ENCODE data around the gene HIPK4. TPM values are rescaled to one million over a fixed set of nuclear protein-coding genes. Genes with fewer than 3 reads are reported as not detected.

HIPK4 gene
- total and polyA plus RNA-seq, 2 of the 8 experiments (the other 6 are each of a cell fraction or from before 2014, with no cell fraction given) = 0.15 to 0.57 TPM

DNA sequence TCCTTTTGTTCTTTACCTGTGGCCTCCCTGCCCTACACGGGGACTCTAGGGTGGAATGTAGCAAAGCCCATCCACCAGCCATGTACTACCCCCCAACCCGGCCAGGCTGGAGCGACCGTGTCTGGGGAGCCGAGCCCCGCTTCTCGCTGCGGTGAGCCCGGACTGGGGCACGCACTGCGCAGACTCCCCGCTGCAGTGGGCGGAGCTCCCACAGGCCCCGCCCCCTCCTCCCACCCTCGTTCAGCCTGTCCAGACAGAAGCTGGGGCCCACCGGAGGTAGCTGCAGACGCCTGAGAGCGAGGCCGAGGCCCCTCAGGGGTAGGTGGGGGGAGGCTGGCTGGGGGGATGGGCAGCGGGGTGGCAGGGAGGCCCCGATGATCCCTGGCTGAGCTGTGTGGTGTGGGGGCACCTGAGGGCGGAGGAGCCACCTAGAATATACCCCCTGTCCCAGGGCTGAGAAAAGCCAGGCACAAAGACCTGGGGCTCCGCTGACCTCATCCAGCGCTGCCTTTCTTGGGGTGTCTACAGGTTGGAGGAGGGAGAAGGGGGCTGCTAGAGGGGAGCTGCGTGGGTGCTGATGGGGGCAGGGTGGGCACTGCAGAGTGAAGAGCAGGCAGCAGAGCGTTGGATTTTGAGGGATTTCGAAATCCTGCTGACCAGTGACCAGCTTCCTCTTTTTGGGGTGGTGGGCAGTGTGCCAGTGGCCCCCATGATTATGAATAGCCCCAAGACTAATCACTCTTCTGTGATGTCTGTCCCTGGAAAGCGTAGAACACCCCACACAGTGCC is 24.2 kb downstream of the HIPK4 start:
- POLR2A ChIA-PET (ENCODE audit: partially characterized antibody) = interaction anchor here (0.8 to 4.0 kb wide), 14 partner anchors 9 to 77 kb away, joined by 3 to 23 read pairs (median 5); partner anchors contain the start of genes C19orf47, HIPK4 and PLD3
- WGBS, 2 experiments (ENCODE audit: extremely low coverage in 1 of 2, insufficient coverage in 1 of 2, insufficient read length in 1 of 2, insufficient replicate concordance in 2 of 2, low coverage in 1 of 2, low lambda C conversion rate in 2 of 2, missing lambda C conversion rate in 1 of 2) = 7% methylated on average over 24 of the region's 28 CpGs; no CpG with 5 or more reads in 1 of the 2 experiments
- Histone ChIP-seq H3K4ac (replicated peaks; ENCODE audit: insufficient read length, low read depth, low read length) (no peak overlapping the region), H3K27me3 (replicated peaks in 1 of 4; ENCODE audit: control insufficient read depth in 3 of 4, extremely low read depth in 1 of 4, insufficient read depth in 3 of 4, low read length in 3 of 4) (no peaks in the 10 kb centered on the region), H3K14ac (ENCODE audit: insufficient read length) (no peak overlapping the region), H3K18ac (ENCODE audit: extremely low read depth, low read length) (peak overlapping the region; percentile 60), H2BK5ac (ENCODE audit: low read depth, low read length) (peak overlapping the region; percentile 71; the same call in 1 of the 2 replicates), H2AFZ (ENCODE audit: low read length) (no peak overlapping the region), H3K4me1 (replicated peaks in 1 of 4; ENCODE audit: control insufficient read depth in 3 of 4, insufficient read depth in 4 of 4, low read length in 3 of 4) (peaks cover 0 to 16% (median 10%) of the 10 kb centered on the region in 4 experiments; a peak in 6 of 7 replicates), H3K79me2 (ENCODE audit: control insufficient read depth in 1 of 2, insufficient read depth in 2 of 2, low read length in 2 of 2) (no peaks in the 10 kb centered on the region), H3K27ac (ENCODE audit: low read depth, low read length) (0 out of 2 replicates have a peak overlapping the region, but pooled peaks have one; percentile 5), H3K79me1 (ENCODE audit: low read depth, low read length) (no peaks in the 10 kb centered on the region), H2BK12ac (ENCODE audit: low read depth, low read length) (no peak overlapping the region), H3K23ac (ENCODE audit: insufficient read length) (no peak overlapping the region), H2BK15ac (ENCODE audit: low read length) (no peak overlapping the region; the same call in 1 of the 2 replicates), H3K9ac (replicated peaks in 1 of 4; ENCODE audit: extremely low read depth in 1 of 4, low read depth in 3 of 4, low read length in 3 of 4) (peak overlapping the region in 3 of 4 experiments; percentile 34 to 48 (median 38); a peak in 6 of 7 replicates), H3K9me3 (ENCODE audit: insufficient read depth in 2 of 2, low read depth in 1 of 2, low read length in 1 of 2) (no peaks in the 10 kb centered on the region), H4K20me1 (replicated peaks in 1 of 2; ENCODE audit: control insufficient read depth in 1 of 2, insufficient read depth in 2 of 2, low read length in 2 of 2) (peaks cover 0 to 4% of the 10 kb centered on the region in 2 experiments), H2BK120ac (replicated peaks; ENCODE audit: low read depth, low read length) (no peak overlapping the region), H2BK20ac (ENCODE audit: low read length) (peak overlapping the region; percentile 18; the same call in 1 of the 2 replicates), H2AK5ac (ENCODE audit: low read depth, low read length) (peak overlapping the region; percentile 45; the same call in 1 of the 2 replicates), H3K56ac (replicated peaks; ENCODE audit: insufficient read length, low read depth, low read length) (no peak overlapping the region), H3K36me3 (ENCODE audit: control insufficient read depth in 2 of 4, insufficient read depth in 4 of 4, low read length in 3 of 4) (peaks cover 0 to 26% (median 9%) of the 10 kb centered on the region in 4 experiments; a peak in 6 of 8 replicates), H4K91ac (replicated peaks; ENCODE audit: insufficient read length, low read length) (peak overlapping the region; percentile 17), H4K8ac (ENCODE audit: extremely low read depth, insufficient read depth, low read length) (peak overlapping the region; percentile 80; the same call in 1 of the 2 replicates), H3K23me2 (ENCODE audit: low read depth, low read length) (peaks cover 2% of the 10 kb centered on the region), H3K4me2 (ENCODE audit: insufficient read depth in 1 of 2, low read depth in 2 of 2, low read length in 2 of 2) (peak overlapping the region; percentile 76 to 89), H4K5ac (ENCODE audit: insufficient read length, low read depth, low read length) (peak overlapping the region; percentile 88), H3K4me3 (ENCODE audit: extremely low read depth in 1 of 4, insufficient read depth in 2 of 4, low read depth in 3 of 4, low read length in 4 of 4) (peak overlapping the region; percentile 58 to 76 (median 60))
- DNase-seq (ENCODE audit: low read depth in 1 of 2, low spot score in 2 of 2) (peak; percentile 70 to 86), FAIRE-seq (no peak)
- CTCF ChIA-PET (ENCODE audit: partially characterized antibody) = interaction anchor here (0.6 to 4.0 kb wide), 11 partner anchors 9 to 177 kb away, joined by 3 to 19 read pairs (median 5); no protein-coding TSS in a partner anchor
- TF ChIP-seq RNF2 (IDR thresholded peaks at IDR 0.05; ENCODE audit: borderline replicate concordance, low read depth, low read length, missing control alignments, poor library complexity, severe bottlenecking) (no peak), CREB1 (IDR thresholded peaks at IDR 0.05) (no peak)

Data from H1 (cell line).